Superior temporal gyrus (tissue), 1 donor: ENCODE measurements around the gene NDUFAF8.

Source experiments
- DNase-seq: peaks from one replicate; pipeline ENCODE4 v3.0.0-alpha.2; 2016; ENCODE audit errors: extremely low spot score

Gene NDUFAF8

GRCh38 chr17:81238815-81239713, at the start of gene NDUFAF8, which contains the start of gene TEPSIN:
Gene NDUFAF8, plus strand, starts transcription at chr17:81239318. Its CDS starts 46 bp downstream, at chr17:81239364.
Gene TEPSIN, minus strand, starts transcription at chr17:81239055. Its CDS starts 22 bp downstream, at chr17:81239033.
- peak; percentile 100 for DNase-seq

GRCh38 chr17:81189670-81190530, 49.2 kb upstream of the NDUFAF8 start:
- DNase-seq = peak; percentile 38

GRCh38 chr17:81190591-81190990, 48.5 kb upstream of the NDUFAF8 start:
- DNase-seq = no peak

- DNase-seq = no peak
Observed at GRCh38 chr17:81191116-81191515, 48.0 kb upstream of the NDUFAF8 start.

- no peak for DNase-seq
Observed at GRCh38 chr17:81191646-81192045, 47.5 kb upstream of the NDUFAF8 start.

GRCh38 chr17:81192386-81193050, 46.6 kb upstream of the NDUFAF8 start:
- no peak for DNase-seq

GRCh38 chr17:81193051-81193410, 46.1 kb upstream of the NDUFAF8 start:
- no peak for DNase-seq

- DNase-seq = no peak
Observed at GRCh38 chr17:81193470-81194224, 45.5 kb upstream of the NDUFAF8 start.

GRCh38 chr17:81194225-81194760, 44.8 kb upstream of the NDUFAF8 start:
- no peak for DNase-seq

- no peak for DNase-seq
Observed at GRCh38 chr17:81194941-81195901, 43.9 kb upstream of the NDUFAF8 start.

- no peak for DNase-seq
Observed at GRCh38 chr17:81195941-81196495, 43.1 kb upstream of the NDUFAF8 start.

GRCh38 chr17:81196505-81197408, 42.4 kb upstream of the NDUFAF8 start:
- DNase-seq = no peak

- DNase-seq = no peak
Observed at GRCh38 chr17:81197409-81197795, 41.7 kb upstream of the NDUFAF8 start.

- no peak for DNase-seq
Observed at GRCh38 chr17:81197831-81198490, 41.2 kb upstream of the NDUFAF8 start.

GRCh38 chr17:81198826-81199481, 40.2 kb upstream of the NDUFAF8 start:
- DNase-seq = no peak

- no peak for DNase-seq
Observed at GRCh38 chr17:81199482-81199830, 39.7 kb upstream of the NDUFAF8 start.

- no peak for DNase-seq
Observed at GRCh38 chr17:81200201-81200600, 38.9 kb upstream of the NDUFAF8 start.
